GM12872 (cell line): ENCODE results near the gene KIZ.

Experiments used
- CTCF ChIP-seq: IDR thresholded peaks from 3 replicates; pipeline ENCODE4 v1.5.1; 2011; ENCODE audit warnings: low read depth, mild to moderate bottlenecking, low read length, moderate library complexity; ENCODE audit not compliant: insufficient read depth

Gene KIZ

GRCh38 chr20:21190869-21191268 is 65.0 kb downstream of the KIZ start:
- TF ChIP-seq CTCF: no peak

GRCh38 chr20:21191839-21192238 is 66.0 kb downstream of the KIZ start:
- no peak for TF ChIP-seq CTCF

- no peak for TF ChIP-seq CTCF
Measured at GRCh38 chr20:21202259-21202658, 76.4 kb downstream of the KIZ start.

- no peak for TF ChIP-seq CTCF
Measured at GRCh38 chr20:21203088-21203656, 77.3 kb downstream of the KIZ start.

- no peak for TF ChIP-seq CTCF
Measured at GRCh38 chr20:21206584-21206983, 80.7 kb downstream of the KIZ start.

- TF ChIP-seq CTCF: no peak
Measured at GRCh38 chr20:21208999-21209398, 83.1 kb downstream of the KIZ start.

- no peak for TF ChIP-seq CTCF
Measured at GRCh38 chr20:21209668-21210067, 83.8 kb downstream of the KIZ start.
